GM13977 (cell line): ENCODE results near the gene P2RX7.

Source experiments
- DNase-seq: peaks from one replicate; pipeline ENCODE4 v3.0.0; 2012; ENCODE audit warnings: low spot score
- CTCF ChIP-seq: IDR thresholded peaks from 2 replicates; pipeline ENCODE4 v1.5.1; 2012; ENCODE audit warnings: mild to moderate bottlenecking, control low read depth; ENCODE audit not compliant: insufficient read depth; ENCODE audit errors: extremely low read depth, missing control alignments
- in situ Hi-C: fragments of 300-500 bp; cut with MboI; formaldehyde crosslinking; loops from one replicate; pipeline ENCODE4 v1.12.0; 2022; ENCODE audit warnings: low sequenced_read_pairs, low pct_unique_long_range_greater_than_20kb, mixed read lengths, inconsistent platforms; ENCODE audit not compliant: unreplicated experiment

Gene P2RX7

GRCh38 chr12:121176826-121177529, 44.3 kb downstream of the P2RX7 start:
- DNase-seq = no peak
- in situ Hi-C loops = no loop called here
- no peak for TF ChIP-seq CTCF

DNA sequence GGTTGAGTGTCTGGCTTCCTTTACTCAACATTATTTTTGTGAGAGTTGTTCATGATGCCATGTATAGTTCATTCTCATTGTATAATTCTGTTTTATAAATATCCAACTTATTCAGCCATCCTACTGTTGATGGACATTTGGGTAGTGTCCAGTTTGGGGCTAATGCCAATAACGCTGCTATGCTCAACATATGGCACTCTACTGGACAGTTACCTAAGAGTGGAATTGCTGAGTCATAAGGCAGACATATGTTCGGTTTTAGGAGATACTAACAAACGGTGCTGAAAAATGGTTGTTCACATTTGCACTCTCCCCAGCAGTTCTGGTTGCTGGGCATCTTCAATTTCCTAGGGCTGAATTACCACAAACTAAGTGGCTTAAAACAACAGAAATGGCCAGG, 48.5 kb downstream of the P2RX7 start:
- in situ Hi-C loops = no loop called here
- no peak for DNase-seq
- TF ChIP-seq CTCF = no peak

GRCh38 chr12:121182222-121182893, 49.7 kb downstream of the P2RX7 start:
- in situ Hi-C loops = no loop called here
- DNase-seq = no peak
- no peak for TF ChIP-seq CTCF

DNA sequence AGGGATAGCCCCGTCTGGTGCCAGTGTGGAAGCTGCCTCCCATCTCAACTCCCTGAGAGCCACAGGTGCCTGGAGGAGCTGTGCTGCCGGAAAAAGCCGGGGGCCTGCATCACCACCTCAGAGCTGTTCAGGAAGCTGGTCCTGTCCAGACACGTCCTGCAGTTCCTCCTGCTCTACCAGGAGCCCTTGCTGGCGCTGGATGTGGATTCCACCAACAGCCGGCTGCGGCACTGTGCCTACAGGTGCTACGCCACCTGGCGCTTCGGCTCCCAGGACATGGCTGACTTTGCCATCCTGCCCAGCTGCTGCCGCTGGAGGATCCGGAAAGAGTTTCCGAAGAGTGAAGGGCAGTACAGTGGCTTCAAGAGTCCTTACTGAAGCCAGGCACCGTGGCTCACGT, 51.7 kb downstream of the P2RX7 start:
- DNase-seq = no peak
- in situ Hi-C loops = no loop called here
- TF ChIP-seq CTCF = no peak

GRCh38 chr12:121184984-121185889, 52.6 kb downstream of the P2RX7 start:
- in situ Hi-C loops = no loop called here
- no peak for TF ChIP-seq CTCF
- DNase-seq = no peak

DNA sequence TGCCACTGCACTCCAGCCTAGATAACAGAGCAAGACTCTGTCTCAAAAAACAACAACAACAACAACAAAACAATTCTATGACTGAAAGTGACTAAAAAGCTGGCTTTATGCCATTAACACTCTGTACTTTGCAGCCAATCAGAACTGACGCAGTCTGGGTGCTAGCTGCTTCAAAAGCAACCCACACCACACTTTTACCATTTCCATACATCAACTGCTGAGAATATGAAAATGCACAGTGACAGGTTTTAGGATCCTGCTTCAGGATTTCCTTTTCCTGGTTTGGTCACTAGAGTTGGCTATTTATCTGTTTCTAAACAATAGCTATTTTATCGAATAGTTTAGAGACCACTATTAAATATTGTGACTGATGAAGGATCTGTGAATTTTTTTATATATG, 54.1 kb downstream of the P2RX7 start:
- TF ChIP-seq CTCF = no peak
- DNase-seq = no peak
- in situ Hi-C loops = no loop called here
